ENCODE results near the gene PCSK7.

- TF ChIP-seq CTCF (IDR thresholded peaks at IDR 0.05) = peak; percentile 67 to 84 (median 78)
- no peak for TF ChIP-seq POLR2A (IDR thresholded peaks at IDR 0.05)
- no peak for TF ChIP-seq POLR2AphosphoS5 (IDR thresholded peaks at IDR 0.05)
Measured at GRCh38 chr11:117226388-117227385, 5.2 kb downstream of the PCSK7 start.
